Spleen (tissue), 7 donors: ENCODE data around the gene CRYGB.
"Not testable (repeated sequence)": the region's sequence is repeated elsewhere in the genome, so short reads cannot be mapped to it uniquely, and the experiment has no call there.

Experiments
- CTCF ChIP-seq, 11 experiments: fragments of 200-600 bp in 7 of 11; fragments of 450-650 bp in 4 of 11; sonication (generic) in 4 of 11; IDR thresholded peaks in 8 of 11; conservative IDR thresholded peaks in 3 of 11; 1 replicate in 7 of 11; 2 replicates in 4 of 11; pipeline versions ENCODE4 v1.4.0 to v1.8.0; 2016 to 2021; ENCODE audit warnings: antibody characterized with exemption in 11 of 11, inconsistent platforms in 4 of 11, mild to moderate bottlenecking in 1 of 11
- POLR2A ChIP-seq, 3 donors: fragments of 450-650 bp; IDR thresholded peaks; one replicate each; pipeline ENCODE4 v1.5.1; 2017; ENCODE audit warnings: antibody characterized with exemption in 3 of 3, mild to moderate bottlenecking in 1 of 3
- POLR2AphosphoS5 ChIP-seq, 3 donors: sonication (generic); formaldehyde crosslinking; IDR thresholded peaks; one replicate each; pipeline ENCODE4 v1.5.1; 2017; ENCODE audit warnings: antibody characterized with exemption in 3 of 3
- donor health status: DM: no; HTN: no; CAD: no; lungs with moderate emphysema.
- donor health status: DM: no; HTN: no; CAD: no.
- donor health status: DM: no; HTN: no; CAD: no.

GRCh38 chr2:208124013-208124715 lies 21.8 kb downstream of the CRYGB start, which contains the start of gene CRYGD:
- TF ChIP-seq CTCF (IDR thresholded peaks at IDR 0.05 in 8 of 11, conservative IDR thresholded peaks at IDR 0.05 in 3 of 11); POLR2A (IDR thresholded peaks at IDR 0.05); POLR2AphosphoS5 (IDR thresholded peaks at IDR 0.05): not testable (repeated sequence)
